IPS-18c (cell line): ENCODE results near the gene OR2A42.
"Not testable (repeated sequence)": the region's sequence is repeated elsewhere in the genome, so short reads cannot be mapped to it uniquely, and the experiment has no call there.

Source experiments
- H3K4me3 ChIP-seq: 2 replicates; pipeline ENCODE4 v1.7.0; 2013; ENCODE audit warnings: low read depth, mild to moderate bottlenecking, low read length, moderate library complexity; ENCODE audit not compliant: insufficient read depth
- H3K9me3 ChIP-seq: one replicate; pipeline ENCODE4 v1.6.1; 2013; ENCODE audit warnings: mild to moderate bottlenecking, low read length, moderate library complexity; ENCODE audit not compliant: control insufficient read depth, insufficient read depth

The OR2A42 gene, protein sequence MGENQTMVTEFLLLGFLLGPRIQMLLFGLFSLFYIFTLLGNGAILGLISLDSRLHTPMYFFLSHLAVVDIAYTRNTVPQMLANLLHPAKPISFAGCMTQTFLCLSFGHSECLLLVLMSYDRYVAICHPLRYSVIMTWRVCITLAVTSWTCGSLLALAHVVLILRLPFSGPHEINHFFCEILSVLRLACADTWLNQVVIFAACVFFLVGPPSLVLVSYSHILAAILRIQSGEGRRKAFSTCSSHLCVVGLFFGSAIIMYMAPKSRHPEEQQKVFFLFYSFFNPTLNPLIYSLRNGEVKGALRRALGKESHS

DNA sequence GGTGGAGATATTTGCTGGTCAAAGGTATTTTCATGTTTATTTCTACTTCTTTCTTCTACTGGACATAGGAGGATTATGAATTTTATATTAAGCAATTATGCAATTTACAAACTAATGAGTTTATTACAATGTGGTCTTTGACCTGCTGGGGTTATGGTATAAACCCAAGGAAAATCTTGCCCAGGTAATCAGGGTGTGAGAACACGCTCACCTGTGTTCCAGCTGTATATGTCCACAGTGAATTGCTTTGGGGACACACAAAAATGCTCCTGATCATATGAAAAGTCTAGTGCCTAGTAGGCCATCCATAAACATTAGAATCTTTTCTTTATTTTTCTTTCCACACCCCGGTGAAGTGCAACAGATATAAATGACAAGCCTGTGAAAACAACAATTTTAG lies at the start of gene OR2A42:
TSS of gene OR2A42 (minus strand) at position 241 of the 400 bp plus-strand sequence. CDS start 6,762 bp downstream, outside the sequence.
- H3K4me3 ChIP-seq, H3K9me3 ChIP-seq: not testable (repeated sequence)

- H3K9me3 ChIP-seq, H3K4me3 ChIP-seq: not testable (repeated sequence)
These were observed 47.9 kb upstream of the OR2A42 start for GRCh38 chr7:144287171-144287784.

DNA sequence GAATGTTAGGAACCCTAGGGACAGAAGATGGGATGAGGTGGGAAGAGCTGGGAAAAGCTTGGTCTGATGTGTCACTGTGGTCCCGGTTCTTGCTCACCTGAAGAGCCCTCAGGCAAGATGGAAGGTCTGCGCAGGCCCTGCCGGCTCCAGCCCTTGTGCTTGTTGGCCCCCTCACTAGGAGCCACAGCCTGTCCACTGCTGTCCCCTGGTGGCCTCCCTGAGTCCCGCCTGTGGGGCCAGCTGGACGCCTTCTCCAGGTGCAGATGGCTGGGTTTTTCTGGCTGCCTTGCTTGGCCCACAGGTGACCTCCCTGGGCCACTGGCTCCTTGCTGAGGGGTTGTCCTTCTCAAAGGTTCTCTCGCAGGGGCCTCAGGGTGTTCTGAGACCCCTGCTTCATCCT lies 44.3 kb upstream of the OR2A42 start:
- H3K4me3 ChIP-seq, H3K9me3 ChIP-seq: not testable (repeated sequence)

DNA sequence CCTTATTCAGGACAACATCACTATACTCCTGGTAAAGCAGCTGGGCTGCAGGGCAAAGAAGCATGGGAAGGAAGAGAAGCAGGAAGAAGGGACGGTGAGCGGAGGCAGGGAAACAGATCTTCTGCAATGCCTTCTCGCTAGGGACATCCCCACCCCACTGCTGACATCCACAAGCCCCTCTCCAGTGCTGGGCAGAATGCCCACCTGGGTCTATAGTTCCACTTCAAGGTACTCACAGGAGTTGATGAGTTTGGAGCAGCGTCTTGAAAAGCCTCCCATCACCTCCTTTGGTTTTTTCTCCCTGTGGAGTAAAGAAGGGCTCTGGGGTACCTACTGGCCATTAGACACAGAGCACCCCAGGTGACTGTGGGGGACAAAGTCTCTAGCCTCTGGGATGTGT lies 43.1 kb upstream of the OR2A42 start:
- not testable (repeated sequence) for H3K4me3 ChIP-seq, H3K9me3 ChIP-seq

- H3K9me3 ChIP-seq, H3K4me3 ChIP-seq: not testable (repeated sequence)
These were observed 42.6 kb upstream of the OR2A42 start for GRCh38 chr7:144281981-144282380.

DNA sequence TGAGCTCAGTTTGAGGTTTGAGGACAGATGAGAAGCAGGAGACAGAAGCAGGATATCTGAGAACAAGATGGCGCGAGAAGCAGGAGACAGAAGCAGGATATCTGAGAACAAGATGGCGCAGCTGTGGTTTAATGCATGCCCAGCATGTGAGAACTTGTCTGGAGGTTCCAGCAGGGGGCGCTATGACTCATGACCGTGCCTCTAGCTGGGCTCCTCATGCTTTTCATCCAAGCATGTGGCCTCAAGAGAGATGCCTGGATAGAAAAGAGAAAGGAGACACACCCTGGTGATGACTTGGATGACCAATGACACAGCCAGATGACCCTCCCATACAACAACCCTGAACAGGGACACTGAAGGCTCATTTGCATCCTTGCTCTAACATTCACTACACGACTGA lies 40.6 kb upstream of the OR2A42 start:
- H3K4me3 ChIP-seq, H3K9me3 ChIP-seq: not testable (repeated sequence)

GRCh38 chr7:144275281-144275680 lies 35.9 kb upstream of the OR2A42 start:
- not testable (repeated sequence) for H3K4me3 ChIP-seq, H3K9me3 ChIP-seq

- H3K4me3 ChIP-seq, H3K9me3 ChIP-seq: not testable (repeated sequence)
These were observed 29.8 kb upstream of the OR2A42 start, which contains the start of gene CTAGE8 for GRCh38 chr7:144269188-144269587. TSS of gene CTAGE8 (minus strand) at chr7:144269288. CDS start at chr7:144269250, 38 bp downstream.

DNA sequence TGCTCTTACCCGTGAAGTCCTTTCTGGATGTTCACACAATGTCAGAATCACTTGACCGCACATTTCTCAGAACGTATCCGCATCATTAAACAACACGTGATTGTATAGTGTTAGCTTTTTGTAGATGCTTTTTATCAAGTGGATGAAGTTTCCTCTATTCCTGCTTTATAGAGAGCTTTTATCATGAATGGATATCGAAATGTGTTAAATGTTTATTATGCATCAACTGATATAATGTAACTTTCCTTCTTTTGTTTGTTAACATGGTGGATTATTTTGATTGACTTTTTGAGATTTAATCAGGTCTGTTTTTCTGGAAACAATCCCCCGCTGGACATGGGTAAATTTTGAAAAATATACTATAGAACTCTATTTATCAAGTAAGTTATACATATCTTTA lies 25.3 kb upstream of the OR2A42 start, which contains the start of gene OR2A7:
TSS of gene OR2A7 (minus strand) at position 101 of the 400 bp plus-strand sequence. CDS start 5,164 bp downstream, outside the sequence.
- H3K9me3 ChIP-seq, H3K4me3 ChIP-seq: not testable (repeated sequence)

DNA sequence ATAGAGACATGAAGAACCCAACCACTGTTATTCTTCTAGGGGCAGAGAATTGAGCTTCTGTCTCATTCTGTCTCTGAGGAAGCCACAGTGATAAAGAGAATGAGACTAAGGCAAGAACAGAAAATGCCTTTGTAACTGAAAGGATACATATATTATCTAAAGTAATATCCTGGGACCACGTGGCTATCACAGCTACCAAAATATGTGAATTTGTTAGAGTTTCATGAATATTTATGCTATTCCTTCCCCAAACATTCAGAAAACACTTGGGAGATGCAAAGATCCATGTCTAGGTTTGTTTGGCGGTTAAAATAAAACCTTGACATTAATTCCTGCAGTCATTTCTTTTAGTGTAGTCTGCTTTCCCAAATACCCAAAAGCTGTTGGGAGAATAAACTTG lies 22.7 kb upstream of the OR2A42 start:
- H3K4me3 ChIP-seq, H3K9me3 ChIP-seq: not testable (repeated sequence)

DNA sequence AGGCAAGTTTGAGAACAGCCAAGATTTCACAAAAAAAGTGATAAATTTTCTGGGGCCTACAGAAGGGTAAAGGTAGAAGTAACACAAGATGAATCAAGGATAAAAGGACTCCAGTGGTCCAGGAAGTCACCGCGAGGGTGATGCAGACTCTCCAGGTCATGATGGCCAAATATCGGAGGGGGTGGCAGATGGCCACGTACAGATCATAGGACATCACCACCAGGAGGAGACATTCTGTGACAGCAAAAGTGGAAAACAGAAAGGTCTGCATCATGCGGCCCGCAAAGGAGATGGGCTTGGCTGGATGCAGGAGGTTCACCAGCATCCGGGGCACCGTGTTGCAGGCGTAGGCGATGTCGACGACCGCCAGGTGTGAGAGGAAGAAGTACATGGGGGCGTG lies 19.7 kb upstream of the OR2A42 start:
- H3K4me3 ChIP-seq, H3K9me3 ChIP-seq: not testable (repeated sequence)

DNA sequence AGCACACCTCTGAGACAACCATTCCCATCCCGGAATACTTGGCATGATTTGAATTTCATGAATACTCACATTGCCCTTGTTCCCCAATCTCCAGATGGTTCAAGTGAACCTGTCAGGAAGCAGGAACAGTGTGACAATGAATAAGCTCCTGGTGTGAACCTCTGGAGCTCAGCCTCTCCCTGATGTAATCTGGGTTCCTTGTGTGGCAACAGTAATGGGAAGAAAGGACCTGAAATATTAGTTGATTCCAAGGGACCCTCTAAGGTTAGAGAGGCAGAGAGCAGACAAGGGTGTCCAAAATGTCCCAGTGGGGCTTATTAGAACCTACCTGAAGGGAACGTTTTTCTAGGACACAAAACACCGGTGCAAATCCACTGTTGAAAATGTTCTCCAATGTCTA lies 16.7 kb upstream of the OR2A42 start:
- Histone ChIP-seq H3K9me3 (no peaks in the 10 kb centered on the region), H3K4me3 (no peak overlapping the region)

- H3K9me3 ChIP-seq: no peaks in the 10 kb centered on the region
- H3K4me3 ChIP-seq: no peak overlapping the region
These were observed 16.1 kb upstream of the OR2A42 start for GRCh38 chr7:144255471-144255897.

- H3K4me3 ChIP-seq, H3K9me3 ChIP-seq: not testable (repeated sequence)
These were observed 12.9 kb upstream of the OR2A42 start for GRCh38 chr7:144252307-144252706.

DNA sequence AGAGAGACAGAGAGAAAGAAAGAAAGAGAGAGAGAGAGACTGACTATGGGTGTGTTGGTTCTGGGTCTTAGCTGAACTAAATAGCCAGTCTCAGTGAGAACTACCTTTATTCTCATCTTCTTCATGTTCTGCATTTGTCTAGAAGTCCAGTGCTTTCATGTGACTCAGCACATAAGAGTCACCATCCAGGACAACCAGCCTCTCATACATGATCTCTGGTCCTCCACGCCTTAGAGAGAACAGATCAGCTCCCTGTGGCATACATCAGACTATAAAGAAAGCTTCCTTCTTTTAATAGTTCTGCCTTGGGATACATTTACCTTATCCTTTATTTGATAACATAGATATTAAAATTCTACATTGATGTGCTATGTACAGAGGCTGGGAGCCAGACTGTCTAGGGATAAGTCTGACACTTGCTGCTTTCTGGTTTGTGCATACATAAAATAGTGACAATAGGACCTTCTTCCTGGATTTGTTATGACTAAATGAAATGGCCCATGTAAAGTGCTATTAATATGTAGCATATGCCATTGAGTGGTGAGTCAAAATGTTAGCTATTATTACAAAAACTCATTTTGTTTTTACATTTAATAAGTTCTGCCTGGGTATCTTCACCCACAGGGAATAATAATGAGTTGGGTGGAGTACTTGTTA lies 8.4 kb upstream of the OR2A42 start:
- H3K9me3 ChIP-seq, H3K4me3 ChIP-seq: not testable (repeated sequence)

DNA sequence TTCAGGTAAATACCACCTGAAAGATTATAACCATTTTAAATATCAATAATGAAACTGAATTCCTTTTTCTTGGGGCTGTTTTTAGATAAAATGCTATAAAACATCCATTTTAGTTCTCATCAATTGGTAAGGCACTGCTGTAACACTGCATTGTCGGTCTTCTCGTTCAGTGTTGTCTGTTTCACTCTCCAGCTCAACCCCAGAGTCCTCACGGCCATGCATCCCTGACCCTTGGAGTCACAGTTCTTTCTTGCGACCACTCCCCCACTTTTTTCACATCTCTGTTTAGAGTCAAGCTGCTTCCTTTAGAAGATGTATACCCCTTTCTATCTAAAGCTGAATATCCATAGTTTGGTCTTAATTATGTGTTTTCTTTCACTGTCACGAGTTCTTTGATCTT lies 7.6 kb upstream of the OR2A42 start:
- H3K9me3 ChIP-seq, H3K4me3 ChIP-seq: not testable (repeated sequence)

GRCh38 chr7:144245372-144245771 lies 6.0 kb upstream of the OR2A42 start:
- not testable (repeated sequence) for H3K4me3 ChIP-seq, H3K9me3 ChIP-seq

DNA sequence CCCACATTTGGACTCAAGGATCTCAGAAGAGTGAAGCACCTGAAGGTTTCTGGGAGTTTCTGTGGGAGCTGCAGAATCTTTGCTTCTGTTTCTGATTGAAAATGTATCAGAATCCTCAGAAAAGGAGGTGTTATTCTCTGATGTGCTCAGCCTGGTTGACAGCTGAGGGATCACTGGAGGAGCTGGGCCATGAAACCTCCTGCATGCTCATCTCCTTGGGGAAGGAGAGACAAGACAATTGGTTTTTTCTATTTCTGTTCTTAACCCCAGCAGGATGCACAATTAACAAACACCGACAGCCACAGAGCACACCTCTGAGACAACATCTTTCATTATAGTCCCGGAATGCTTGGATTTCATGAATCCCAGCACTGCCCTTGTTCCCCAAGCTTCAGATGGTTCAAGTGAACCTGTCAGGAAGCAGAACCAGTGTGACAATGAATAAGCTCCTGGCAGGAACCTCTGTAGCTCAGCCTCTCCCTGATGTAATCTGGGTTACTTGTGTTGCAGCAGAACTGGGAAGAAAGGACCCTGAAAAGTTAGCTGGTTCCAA lies 799 bp downstream of the OR2A42 start:
- not testable (repeated sequence) for H3K4me3 ChIP-seq, H3K9me3 ChIP-seq
